Activated T-helper 1 cell treated with anti-CD3 and anti-CD28 coated beads, Interleukin-12 subunit alpha, Interleukin-12 subunit beta, Interleukin-2, Interleukin-4 antibody, amounts not matched to agents 30 ng/mL and 10 ng/mL and 1 ng/mL, durations not matched to agents 14 hours and 24 hours and 36 hours (primary cell): Measurements from ENCODE around the gene KIAA1328. TPM values are rescaled to one million over a fixed set of nuclear protein-coding genes. Genes with fewer than 3 reads are reported as not detected.

Experiments
- DNase-seq: peaks from one replicate; pipeline ENCODE4 v3.0.0; 2021; ENCODE audit warnings: low spot score
- H3K27ac Mint-ChIP-seq: one replicate; pipeline ENCODE4 v1.8.0; 2021; ENCODE audit warnings: mild to moderate bottlenecking, mixed read lengths
- H3K27me3 Mint-ChIP-seq: one replicate; pipeline ENCODE4 v1.8.0; 2022; ENCODE audit warnings: mild to moderate bottlenecking, moderate library complexity, mixed read lengths; ENCODE audit not compliant: insufficient read depth
- H3K36me3 Mint-ChIP-seq: one replicate; pipeline ENCODE4 v1.8.0; 2021; ENCODE audit warnings: low read depth, mixed read lengths
- H3K4me1 Mint-ChIP-seq: one replicate; pipeline ENCODE4 v1.8.0; 2021; ENCODE audit warnings: low read depth, mixed read lengths
- H3K4me3 Mint-ChIP-seq: one replicate; pipeline ENCODE4 v1.8.0; 2021; ENCODE audit warnings: mild to moderate bottlenecking, moderate library complexity, mixed read lengths
- H3K9me3 Mint-ChIP-seq: one replicate; pipeline ENCODE4 v1.8.0; 2021; ENCODE audit warnings: mixed read lengths
- intact Hi-C: fragments of 100-400 bp; cut with micrococcal nuclease; formaldehyde crosslinking; loops from one replicate; pipeline ENCODE4 v1.15.1; 2024
- total RNA-seq: library from RNA; stranded (reverse); gene quantifications from 2 replicates; pipeline ENCODE4 v1.2.3, GENCODE V29; 2022

The KIAA1328 gene
- total RNA-seq, 1 donor from 2014 or later: 6.7 TPM

DNA sequence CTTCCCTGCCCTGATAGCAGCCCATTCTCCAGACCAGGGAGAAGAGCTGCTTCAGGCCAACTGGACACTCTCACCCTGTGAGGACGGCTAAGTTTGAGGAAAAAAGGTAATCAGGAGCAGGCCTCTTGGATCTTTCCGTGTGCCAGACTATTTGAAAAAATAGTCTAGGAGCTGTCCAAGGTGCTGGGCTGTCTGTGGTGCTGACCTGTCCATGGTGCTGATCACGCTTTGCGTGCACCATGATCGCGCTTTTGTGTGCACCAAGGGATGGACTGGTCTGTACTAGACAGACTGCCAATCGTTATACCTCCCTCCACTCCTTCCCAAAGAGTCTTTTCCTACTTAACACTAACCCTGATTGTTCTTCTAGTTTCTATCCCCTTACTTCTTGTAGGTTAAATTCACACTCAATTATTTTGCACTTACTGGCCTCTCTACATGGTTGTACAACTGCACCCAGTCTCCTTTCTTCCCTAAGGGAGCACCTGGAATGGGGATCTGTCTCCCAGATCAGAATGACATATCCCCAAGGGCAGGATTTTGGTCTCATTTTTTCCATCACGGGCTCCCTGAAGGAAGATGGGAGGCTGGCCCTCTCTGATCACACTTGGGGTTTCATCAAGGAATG lies 441.2 kb downstream of the KIAA1328 start:
- Mint-ChIP-seq H3K27ac (no peak overlapping the region), H3K4me3 (no peak overlapping the region), H3K9me3 (no peaks in the 10 kb centered on the region), H3K27me3 (peaks cover 7% of the 10 kb centered on the region), H3K4me1 (no peaks in the 10 kb centered on the region), H3K36me3 (no peaks in the 10 kb centered on the region)
- DNase-seq: peak; percentile 4
- intact Hi-C loops: no loop called here

DNA sequence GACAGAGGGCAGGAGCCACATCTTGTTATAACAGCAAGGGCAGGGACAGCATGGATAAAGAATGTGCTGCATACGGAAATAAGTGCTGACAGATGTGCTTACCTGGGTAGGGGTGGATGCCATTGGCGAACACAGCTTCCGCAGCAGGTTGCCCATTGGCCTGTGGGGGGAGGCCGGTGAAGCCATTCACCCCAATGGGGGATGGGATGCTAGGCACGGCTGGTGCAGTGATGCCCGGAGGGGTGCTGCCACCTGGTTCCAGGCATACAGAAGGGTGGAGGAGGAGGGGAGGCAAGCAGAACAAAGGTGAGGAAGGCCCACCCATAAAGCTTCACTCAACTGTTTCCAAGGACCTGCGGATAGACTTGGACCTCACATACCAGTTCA lies 441.7 kb downstream of the KIAA1328 start:
- peaks cover 9% of the 10 kb centered on the region for H3K27me3 Mint-ChIP-seq
- H3K4me3 Mint-ChIP-seq: no peak overlapping the region
- H3K36me3 Mint-ChIP-seq: no peaks in the 10 kb centered on the region

DNA sequence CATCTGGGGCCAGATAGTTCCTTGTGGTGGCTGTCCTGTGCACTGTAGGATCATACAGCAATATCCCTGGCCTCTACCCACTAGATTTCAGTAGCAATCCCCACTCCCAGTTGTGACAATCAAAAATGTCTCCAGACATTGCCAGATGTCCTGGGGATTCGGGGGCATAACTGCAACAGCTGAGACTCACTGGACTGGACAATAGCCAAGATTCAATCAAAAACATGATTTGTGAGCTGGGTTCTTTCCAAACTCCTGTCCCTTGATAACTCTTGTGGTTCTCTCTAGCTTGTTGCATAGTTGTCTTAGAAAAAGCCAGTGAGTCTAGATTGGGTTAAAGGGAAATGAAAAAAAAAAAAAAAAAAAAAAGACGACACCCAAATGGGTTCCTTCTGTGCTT lies 443.3 kb downstream of the KIAA1328 start:
- DNase-seq: no peak
- H3K9me3 Mint-ChIP-seq: no peaks in the 10 kb centered on the region
- peaks cover 13% of the 10 kb centered on the region for H3K27me3 Mint-ChIP-seq
- H3K4me1 Mint-ChIP-seq: no peaks in the 10 kb centered on the region
- H3K36me3 Mint-ChIP-seq: no peaks in the 10 kb centered on the region
- no peak overlapping the region for H3K4me3 Mint-ChIP-seq
- H3K27ac Mint-ChIP-seq: no peak overlapping the region
- intact Hi-C loops: no loop called here

More for the DNA sequence above, 441.7 kb downstream of the KIAA1328 start:
- Mint-ChIP-seq H3K4me1 (no peaks in the 10 kb centered on the region), H3K27ac (no peak overlapping the region), H3K9me3 (no peaks in the 10 kb centered on the region)
- no peak for DNase-seq
- intact Hi-C loops: no loop called here

DNA sequence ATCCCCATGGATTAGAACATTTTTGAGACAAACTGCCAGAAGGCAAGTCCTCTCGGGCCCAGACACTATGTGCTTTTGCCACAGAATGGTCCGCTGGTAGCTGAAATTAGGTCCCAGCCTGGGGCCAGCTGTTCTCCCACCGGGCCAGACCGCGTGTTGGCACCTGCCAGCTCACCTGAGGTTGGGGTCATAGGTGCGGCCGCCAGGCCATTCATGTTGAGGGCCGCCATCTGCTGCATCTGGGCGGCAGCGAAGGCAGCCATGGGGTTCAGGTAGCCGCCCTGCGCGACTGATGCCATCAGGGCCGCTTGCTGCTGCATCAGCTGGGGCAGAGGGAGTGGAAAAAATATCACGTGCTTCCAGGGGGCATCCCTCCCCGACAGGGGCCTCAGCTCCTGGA lies 443.9 kb downstream of the KIAA1328 start:
- no peaks in the 10 kb centered on the region for H3K9me3 Mint-ChIP-seq
- no peak for DNase-seq
- intact Hi-C loops: no loop called here
- H3K27ac Mint-ChIP-seq: no peak overlapping the region
- H3K27me3 Mint-ChIP-seq: peaks cover 13% of the 10 kb centered on the region
- H3K4me3 Mint-ChIP-seq: no peak overlapping the region
- H3K4me1 Mint-ChIP-seq: no peaks in the 10 kb centered on the region
- H3K36me3 Mint-ChIP-seq: no peaks in the 10 kb centered on the region

DNA sequence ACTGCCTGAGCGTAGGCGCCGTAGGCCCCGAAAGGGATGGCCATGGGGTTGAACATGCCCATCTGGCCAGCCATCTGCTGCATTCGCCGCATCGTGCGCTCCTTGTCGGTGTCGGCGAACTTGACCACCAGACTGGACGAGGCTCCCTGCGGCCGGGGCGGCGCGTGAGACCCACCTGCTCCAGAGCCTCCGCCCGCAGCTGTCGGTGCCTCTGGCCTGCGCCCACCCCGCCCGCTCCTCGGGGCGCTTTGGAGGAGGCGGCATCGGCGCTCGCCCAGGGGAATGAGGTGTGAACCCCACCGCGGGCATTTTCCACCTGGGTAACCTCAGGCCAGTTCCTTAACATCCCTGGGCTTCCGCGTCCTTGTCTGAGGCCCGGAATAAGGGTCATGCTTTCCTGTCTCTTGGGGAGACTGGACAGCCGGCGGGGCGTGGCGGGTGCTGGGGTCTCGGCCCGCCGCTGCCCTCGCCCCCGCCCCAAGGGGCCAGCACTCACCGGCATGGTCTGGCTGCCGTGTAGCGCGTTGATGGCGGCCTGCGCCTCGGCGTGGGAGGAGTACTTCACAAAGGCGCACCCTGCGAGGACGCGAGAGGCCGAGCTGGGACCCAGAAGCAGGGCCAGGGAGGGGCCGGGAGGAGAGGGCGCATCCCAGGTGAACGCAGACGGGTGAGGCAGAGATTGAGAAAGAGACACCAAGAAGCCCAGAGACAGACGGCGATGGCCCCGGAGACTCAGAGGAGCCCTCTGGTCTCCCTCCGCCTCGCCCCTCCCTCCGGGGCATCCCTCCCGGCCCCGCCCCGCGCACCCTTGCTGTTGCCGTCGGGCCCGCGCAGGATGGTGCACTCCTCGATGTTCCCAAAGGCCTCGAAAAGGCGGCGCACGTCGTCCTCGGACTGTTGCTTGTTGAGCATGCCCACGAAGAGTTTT lies 445.6 kb downstream of the KIAA1328 start:
- intact Hi-C loops: no loop called here
- Mint-ChIP-seq H3K4me3 (no peak overlapping the region), H3K36me3 (no peaks in the 10 kb centered on the region), H3K9me3 (no peaks in the 10 kb centered on the region), H3K4me1 (no peaks in the 10 kb centered on the region), H3K27me3 (peaks cover 13% of the 10 kb centered on the region), H3K27ac (no peak overlapping the region)
- no peak for DNase-seq

DNA sequence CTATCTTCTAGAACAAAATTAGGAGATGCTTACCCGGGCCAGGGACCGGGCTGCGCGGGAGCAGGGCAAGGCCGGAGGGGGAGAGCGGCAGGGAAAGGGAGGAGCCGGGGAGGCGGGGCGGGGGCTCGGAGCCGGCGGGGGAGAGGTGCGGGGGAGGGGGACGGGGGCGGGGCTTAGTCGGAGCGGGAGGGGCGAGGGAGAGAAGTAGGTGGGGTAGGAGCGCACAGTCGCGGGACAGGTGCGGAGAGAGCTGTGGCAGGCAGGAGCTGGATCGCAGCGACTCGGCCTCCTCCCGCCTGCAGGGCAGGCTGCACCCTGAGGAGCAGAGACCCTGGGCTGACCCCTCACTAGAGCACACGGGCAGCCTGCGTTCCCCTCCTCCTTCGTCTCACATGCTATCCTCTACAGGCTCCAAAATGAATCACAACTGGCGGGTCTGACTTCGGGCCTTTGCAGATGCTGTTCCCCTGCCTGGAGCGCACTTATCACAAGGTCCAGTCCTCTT lies 446.4 kb downstream of the KIAA1328 start:
- intact Hi-C loops: no loop called here
- DNase-seq: no peak
- no peaks in the 10 kb centered on the region for H3K9me3 Mint-ChIP-seq
- H3K27me3 Mint-ChIP-seq: peaks cover 13% of the 10 kb centered on the region
- H3K27ac Mint-ChIP-seq: no peak overlapping the region
- no peaks in the 10 kb centered on the region for H3K36me3 Mint-ChIP-seq
- no peak overlapping the region for H3K4me3 Mint-ChIP-seq
- H3K4me1 Mint-ChIP-seq: no peaks in the 10 kb centered on the region

DNA sequence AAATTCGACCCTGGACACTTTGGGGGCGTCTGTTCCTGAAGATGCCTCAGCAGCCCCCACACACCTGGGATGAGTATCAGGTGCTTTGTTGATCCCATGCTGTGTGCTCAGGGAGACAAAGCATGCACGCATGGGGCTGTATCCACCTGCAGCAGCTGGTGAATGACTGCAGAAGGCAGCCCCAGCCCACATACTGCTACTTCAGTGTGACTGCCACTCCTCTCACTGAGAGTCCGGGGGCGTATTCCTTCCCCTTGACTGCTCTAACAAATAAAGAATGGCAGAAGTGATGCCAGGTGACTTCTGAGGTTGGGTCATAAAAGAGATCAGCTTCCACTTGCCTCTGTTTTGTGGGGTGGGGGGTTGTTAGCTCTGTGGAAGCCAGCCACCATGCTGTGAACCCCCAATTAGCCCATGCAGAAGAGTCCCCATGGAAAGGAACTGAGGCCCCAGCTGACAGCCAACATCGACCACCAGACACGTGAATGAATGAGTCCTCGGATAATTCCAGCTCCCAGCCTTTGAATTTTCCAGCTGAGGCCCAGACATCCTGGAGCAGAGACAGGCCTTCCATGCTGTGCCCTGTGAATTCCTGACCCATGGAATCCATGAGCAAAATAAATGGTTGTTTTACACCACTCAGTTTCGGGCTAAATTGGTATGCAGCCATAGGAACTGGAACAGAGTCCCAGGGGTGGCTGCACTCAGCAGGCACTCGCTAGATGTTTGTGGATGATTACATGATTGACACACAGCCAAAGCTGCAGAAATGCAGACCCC lies 447.4 kb downstream of the KIAA1328 start:
- Mint-ChIP-seq H3K27me3 (peaks cover 13% of the 10 kb centered on the region), H3K36me3 (no peaks in the 10 kb centered on the region), H3K4me1 (no peaks in the 10 kb centered on the region), H3K4me3 (no peak overlapping the region), H3K9me3 (no peaks in the 10 kb centered on the region), H3K27ac (no peak overlapping the region)
- intact Hi-C loops: no loop called here
- no peak for DNase-seq

DNA sequence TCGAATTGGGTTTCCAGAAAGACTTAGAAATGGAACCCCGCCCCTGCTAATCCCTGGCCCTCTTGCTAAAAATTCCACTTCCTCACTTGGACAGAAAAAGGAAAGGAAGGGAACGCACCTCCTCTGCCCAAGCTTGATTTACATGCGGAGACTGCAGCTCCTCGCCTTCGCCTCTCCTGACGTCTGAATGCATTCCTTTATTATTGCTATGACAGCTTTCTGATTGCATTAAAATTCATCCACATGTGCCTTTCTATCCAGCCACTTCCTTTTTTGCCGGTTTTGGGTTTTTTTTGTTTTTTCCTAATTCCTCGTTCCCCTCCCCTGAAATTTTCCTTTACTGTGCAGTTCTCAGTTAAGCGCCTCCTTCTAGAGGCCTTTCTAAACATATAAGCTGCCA lies 448.9 kb downstream of the KIAA1328 start:
- no peak overlapping the region for H3K27ac Mint-ChIP-seq
- no peaks in the 10 kb centered on the region for H3K4me1 Mint-ChIP-seq
- H3K9me3 Mint-ChIP-seq: no peaks in the 10 kb centered on the region
- DNase-seq: no peak
- intact Hi-C loops: no loop called here
- H3K27me3 Mint-ChIP-seq: peaks cover 13% of the 10 kb centered on the region
- no peak overlapping the region for H3K4me3 Mint-ChIP-seq
- no peaks in the 10 kb centered on the region for H3K36me3 Mint-ChIP-seq

Other genes with a start within 250 kb of the KIAA1328 start
- gene TPGS2, start 125 bp upstream of the KIAA1328 start, total RNA-seq: 68.5 and 72.6 TPM in 2 replicates